Measurements from ENCODE around the gene METTL4. TPM values are rescaled to one million over a fixed set of nuclear protein-coding genes. Genes with fewer than 3 reads are reported as not detected.

The METTL4 gene
- 10 to 100 TPM; 16.0 to 18.8 (median 17.6) TPM for polyA plus RNA-seq (ENCODE audit: insufficient read length in 3 of 3)

- DNase-seq (ENCODE audit: low read depth in 3 of 3, low spot score in 2 of 3): peak; percentile 88 to 89 (median 89)
Observed at GRCh38 chr18:2571200-2572170, at the start of gene METTL4, which contains the start of gene NDC80. TSS of gene METTL4 (minus strand) at chr18:2571505. CDS start at chr18:2567216, 4,289 bp downstream. TSS of gene NDC80 (plus strand) at chr18:2571557. CDS start at chr18:2572986, 1,429 bp downstream.

GRCh38 chr18:2618009-2618408, 46.7 kb upstream of the METTL4 start:
- no peak for DNase-seq (ENCODE audit: low read depth in 3 of 3, low spot score in 2 of 3)

- DNase-seq (ENCODE audit: low read depth in 3 of 3, low spot score in 2 of 3): no peak
Observed at GRCh38 chr18:2617401-2617998, 46.2 kb upstream of the METTL4 start.

GRCh38 chr18:2612996-2613395, 41.7 kb upstream of the METTL4 start:
- no peak for DNase-seq (ENCODE audit: low read depth in 3 of 3, low spot score in 2 of 3)

GRCh38 chr18:2610549-2610948, 39.2 kb upstream of the METTL4 start:
- DNase-seq (ENCODE audit: low read depth in 3 of 3, low spot score in 2 of 3): no peak

- DNase-seq (ENCODE audit: low read depth in 3 of 3, low spot score in 2 of 3): no peak
Observed at GRCh38 chr18:2609604-2610003, 38.3 kb upstream of the METTL4 start.

- no peak for DNase-seq (ENCODE audit: low read depth in 3 of 3, low spot score in 2 of 3)
Observed at GRCh38 chr18:2606335-2606734, 35.0 kb upstream of the METTL4 start.

- DNase-seq (ENCODE audit: low read depth in 3 of 3, low spot score in 2 of 3): no peak
Observed at GRCh38 chr18:2602844-2603243, 31.5 kb upstream of the METTL4 start.

- no peak for DNase-seq (ENCODE audit: low read depth in 3 of 3, low spot score in 2 of 3)
Observed at GRCh38 chr18:2597639-2598038, 26.3 kb upstream of the METTL4 start.

- no peak for DNase-seq (ENCODE audit: low read depth in 3 of 3, low spot score in 2 of 3)
Observed at GRCh38 chr18:2590303-2590702, 19.0 kb upstream of the METTL4 start.

GRCh38 chr18:2589345-2590068, 18.2 kb upstream of the METTL4 start:
- no peak for DNase-seq (ENCODE audit: low read depth in 3 of 3, low spot score in 2 of 3)

- no peak for DNase-seq (ENCODE audit: low read depth in 3 of 3, low spot score in 2 of 3)
Observed at GRCh38 chr18:2588666-2589344, 17.5 kb upstream of the METTL4 start.

- no peak for DNase-seq (ENCODE audit: low read depth in 3 of 3, low spot score in 2 of 3)
Observed at GRCh38 chr18:2587788-2588187, 16.5 kb upstream of the METTL4 start.

GRCh38 chr18:2573408-2573807, 2.1 kb upstream of the METTL4 start:
- DNase-seq (ENCODE audit: low read depth in 3 of 3, low spot score in 2 of 3): no peak

- DNase-seq (ENCODE audit: low read depth in 3 of 3, low spot score in 2 of 3): no peak
Observed at GRCh38 chr18:2572892-2573291, 1.6 kb upstream of the METTL4 start.

- no peak for DNase-seq (ENCODE audit: low read depth in 3 of 3, low spot score in 2 of 3)
Observed at GRCh38 chr18:2572171-2572569, 865 bp upstream of the METTL4 start.

- DNase-seq (ENCODE audit: low read depth in 3 of 3, low spot score in 2 of 3): no peak
Observed at GRCh38 chr18:2570772-2571199, 519 bp downstream of the METTL4 start.

- no peak for DNase-seq (ENCODE audit: low read depth in 3 of 3, low spot score in 2 of 3)
Observed at GRCh38 chr18:2569338-2570207, 1.7 kb downstream of the METTL4 start.

GRCh38 chr18:2568605-2569004, 2.7 kb downstream of the METTL4 start:
- no peak for DNase-seq (ENCODE audit: low read depth in 3 of 3, low spot score in 2 of 3)

- no peak for DNase-seq (ENCODE audit: low read depth in 3 of 3, low spot score in 2 of 3)
Observed at GRCh38 chr18:2568129-2568528, 3.2 kb downstream of the METTL4 start.
